HCT116 (cell line): Measurements from ENCODE around the gene SEC22C.

ENCODE experiments used
- CTCF ChIP-seq, 3 experiments: fragments of 200-600 bp in 1 of 3; sonication (generic) in 1 of 3; IDR thresholded peaks in 2 of 3; conservative IDR thresholded peaks in 1 of 3; 2 replicates each; pipeline ENCODE4 v1.5.1; 2012 to 2017; ENCODE audit warnings: low read depth in 2 of 3, low read length in 2 of 3, antibody characterized with exemption in 1 of 3, borderline replicate concordance in 1 of 3, control low read depth in 1 of 3, mild to moderate bottlenecking in 1 of 3, mixed read lengths in 1 of 3, mixed run types in 1 of 3, moderate library complexity in 1 of 3; ENCODE audit not compliant: insufficient read depth in 1 of 3
- POLR2A ChIP-seq: IDR thresholded peaks from 2 replicates; pipeline ENCODE4 v1.7.0; 2011; ENCODE audit warnings: borderline replicate concordance; ENCODE audit not compliant: insufficient read depth, insufficient read length; ENCODE audit errors: extremely low read depth

DNA sequence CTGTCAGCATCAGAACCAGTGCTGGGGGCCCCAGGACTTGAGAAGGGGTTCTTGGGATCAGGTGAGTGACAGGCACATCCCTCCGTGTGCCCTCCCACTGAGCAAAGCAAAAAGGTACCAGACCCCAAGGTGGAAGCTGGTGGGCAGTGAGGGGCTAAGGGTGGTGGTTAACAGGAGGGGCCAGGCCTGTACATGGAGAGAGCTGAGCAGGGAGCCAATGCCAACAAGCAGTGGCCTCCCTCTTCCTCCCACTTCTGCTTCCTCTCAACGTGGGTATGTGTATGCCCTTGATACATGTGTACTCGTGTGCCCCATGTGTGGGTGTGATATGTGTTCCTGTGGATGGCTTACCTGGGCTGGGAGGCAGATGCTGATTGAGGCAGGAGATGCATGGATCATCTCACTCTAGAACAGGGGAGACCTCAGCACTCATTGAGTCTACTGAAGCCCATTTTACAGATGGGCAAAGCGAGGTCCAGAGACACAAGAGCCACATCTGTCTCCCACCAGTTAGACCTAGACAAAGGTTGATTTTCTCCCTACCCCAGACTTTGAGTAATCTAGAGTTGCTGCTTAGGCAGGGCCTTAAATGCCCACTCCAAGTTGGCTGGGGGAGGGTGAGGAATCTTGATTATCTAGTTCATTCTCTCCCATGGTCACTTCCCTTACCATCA, 78.4 kb downstream of the SEC22C start:
- no peak for TF ChIP-seq CTCF (IDR thresholded peaks at IDR 0.05 in 2 of 3, conservative IDR thresholded peaks at IDR 0.05 in 1 of 3; ENCODE audit: borderline replicate concordance in 1 of 3, insufficient read depth in 1 of 3, low read depth in 2 of 3, low read length in 2 of 3)
- TF ChIP-seq POLR2A = no peak
